Activated CD4-positive, CD25-positive, alpha-beta regulatory T cell (primary cell): Measurements from ENCODE around the gene CRELD2.
A peak's percentile ranks its signal among the peaks of the same experiment; 100 is the strongest.

Experiments used
- DNase-seq, 4 experiments: peaks; one replicate each; lab custom pipeline; 2025; lab: John Stamatoyannopoulos, UW

Gene CRELD2

DNA sequence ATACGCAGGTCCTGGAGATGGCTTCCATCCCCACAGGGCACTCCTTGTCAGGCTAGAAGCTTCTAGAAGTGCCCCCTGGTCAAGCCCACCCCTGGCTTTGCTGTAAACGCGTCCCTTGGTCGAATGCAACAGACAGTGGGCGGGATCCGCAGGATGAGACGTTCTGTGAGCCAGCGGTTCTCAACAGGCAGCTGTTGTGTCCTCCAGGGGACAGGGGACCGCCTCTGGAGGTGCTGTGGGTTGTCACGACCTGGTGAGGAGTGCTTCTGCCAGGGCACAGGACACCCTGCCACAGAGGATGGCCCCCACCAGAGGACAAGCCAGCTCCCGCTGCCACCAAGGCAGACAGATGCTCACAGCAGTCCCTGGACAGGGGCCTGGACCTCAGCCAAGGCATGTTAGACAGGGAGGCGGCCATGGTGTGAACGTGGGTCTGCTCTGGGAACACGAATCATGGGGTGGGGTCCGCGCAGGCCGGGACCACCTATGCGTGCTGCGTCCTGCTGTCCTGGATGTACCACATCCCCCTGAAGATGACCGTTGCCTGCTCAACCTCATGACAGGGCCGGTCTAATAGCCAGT is 11.7 kb downstream of the CRELD2 start:
- DNase-seq, result no peak

DNA sequence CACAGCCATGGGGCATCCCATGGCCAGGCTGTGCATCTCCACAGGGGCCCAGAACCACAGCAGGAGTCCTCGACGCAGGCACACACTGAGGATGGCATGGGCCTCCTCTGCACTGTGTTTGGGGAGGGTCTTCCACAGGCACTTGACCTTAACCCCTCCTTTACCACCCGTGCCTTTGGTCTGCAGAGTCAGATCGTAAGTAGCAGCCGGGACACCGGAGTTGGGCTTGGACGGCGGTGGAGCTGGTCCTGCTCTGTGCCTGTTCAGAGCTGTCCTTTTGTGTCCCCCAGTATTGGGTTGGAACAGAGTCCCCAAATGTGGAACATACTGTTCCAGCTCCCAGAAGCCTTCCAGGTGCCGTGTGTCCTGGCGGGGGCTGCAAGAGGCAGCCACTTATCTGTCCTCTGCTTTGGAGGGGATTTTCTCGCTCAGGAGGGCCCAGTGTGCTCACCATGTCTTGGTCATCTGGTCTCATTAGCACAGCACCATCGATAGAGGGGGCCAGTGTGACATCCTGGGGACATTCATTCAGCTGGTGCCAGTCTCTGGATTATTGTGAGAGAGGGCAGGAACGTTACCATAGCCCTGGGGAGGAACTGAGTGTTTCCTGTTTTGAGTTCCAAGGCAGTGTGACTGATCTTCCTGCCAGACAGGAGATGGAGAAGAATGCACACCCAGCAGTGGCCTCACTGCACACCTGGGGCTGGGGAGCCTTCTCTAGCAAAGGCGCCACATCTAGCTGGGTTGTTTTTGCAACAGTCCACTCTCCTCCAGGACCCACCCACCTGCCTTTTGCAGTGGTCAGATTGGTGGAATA is 12.4 kb downstream of the CRELD2 start:
- no peak for DNase-seq

DNA sequence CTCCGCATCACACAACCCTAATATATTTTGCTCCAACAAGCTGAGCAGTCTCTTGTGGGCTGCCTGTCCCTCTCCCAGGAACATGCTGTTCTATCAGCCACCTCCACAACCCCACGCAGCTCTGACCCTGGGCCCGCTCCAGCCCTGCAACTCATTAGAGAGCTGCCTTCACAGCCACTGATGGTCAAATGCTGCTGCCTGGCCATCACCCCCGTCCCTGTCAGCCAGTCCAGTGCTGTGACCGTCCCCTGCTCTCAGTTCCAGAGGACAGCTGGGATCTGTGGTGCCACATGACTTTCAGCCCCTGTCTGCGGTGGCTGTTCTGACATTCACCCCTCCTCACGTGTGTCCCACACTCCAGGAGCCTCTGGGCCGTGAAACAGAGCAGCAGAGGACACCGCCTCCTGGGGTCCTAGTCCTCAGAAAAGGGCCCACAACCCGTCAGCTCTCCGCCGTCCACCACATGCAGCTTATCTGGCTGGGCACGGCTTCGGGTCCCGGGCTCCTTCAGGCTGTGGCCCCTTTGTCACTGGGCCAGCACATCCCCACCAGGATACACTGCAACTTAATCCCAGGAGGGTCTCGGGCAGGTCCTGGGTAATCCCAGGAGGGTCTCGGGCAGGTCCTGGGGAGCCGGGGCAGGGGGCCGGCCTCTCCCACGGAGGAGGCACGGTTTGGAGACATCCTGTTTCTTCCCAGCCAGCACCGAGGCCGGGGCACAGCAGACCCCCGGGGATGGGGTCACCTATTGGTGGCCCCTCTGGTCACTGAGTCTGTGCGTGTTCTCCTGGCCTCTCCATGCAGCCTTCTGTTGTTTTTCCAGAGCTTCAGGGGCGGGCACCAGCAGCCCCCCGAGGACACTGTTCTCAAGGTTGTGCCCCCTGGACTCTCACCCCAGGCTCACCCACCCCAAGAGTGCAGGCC is 15.1 kb downstream of the CRELD2 start:
- no peak for DNase-seq

DNA sequence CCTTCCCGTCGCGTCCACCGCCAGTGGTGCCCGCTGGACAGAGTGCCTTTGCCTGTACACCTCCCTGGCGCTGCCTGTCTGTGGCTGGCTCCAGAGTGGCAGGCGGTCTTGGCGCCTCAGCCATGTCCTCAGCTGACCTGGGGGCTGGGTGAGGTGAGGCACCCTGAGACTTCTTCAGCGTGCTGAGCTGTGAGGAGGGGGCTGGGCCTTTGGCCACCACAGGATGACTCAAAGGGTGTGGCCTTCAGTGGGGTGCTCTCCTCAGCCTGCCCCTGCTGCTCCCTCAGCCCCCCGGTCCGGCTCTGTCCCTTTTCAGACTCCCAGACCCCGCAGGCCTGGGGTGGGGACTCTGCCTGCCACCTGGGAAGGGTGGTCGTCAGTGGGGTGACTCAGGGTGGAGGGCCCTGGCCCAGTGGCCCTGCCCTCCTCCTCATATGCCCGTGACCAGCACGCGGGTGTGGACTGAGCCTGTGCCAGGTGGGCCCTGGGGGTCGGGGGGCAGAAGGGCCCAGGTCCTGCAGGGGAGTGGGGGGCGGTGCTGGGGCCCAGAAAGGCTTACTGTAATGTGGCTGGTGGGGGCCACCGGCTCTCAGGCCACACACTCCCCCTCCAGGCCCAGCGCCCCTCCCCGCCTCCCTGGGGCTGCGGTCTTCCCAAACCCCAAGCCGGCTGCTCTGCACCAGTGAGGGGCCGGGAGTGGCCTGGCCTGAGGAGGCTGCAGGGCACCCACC is 15.9 kb downstream of the CRELD2 start:
- no peak for DNase-seq

DNA sequence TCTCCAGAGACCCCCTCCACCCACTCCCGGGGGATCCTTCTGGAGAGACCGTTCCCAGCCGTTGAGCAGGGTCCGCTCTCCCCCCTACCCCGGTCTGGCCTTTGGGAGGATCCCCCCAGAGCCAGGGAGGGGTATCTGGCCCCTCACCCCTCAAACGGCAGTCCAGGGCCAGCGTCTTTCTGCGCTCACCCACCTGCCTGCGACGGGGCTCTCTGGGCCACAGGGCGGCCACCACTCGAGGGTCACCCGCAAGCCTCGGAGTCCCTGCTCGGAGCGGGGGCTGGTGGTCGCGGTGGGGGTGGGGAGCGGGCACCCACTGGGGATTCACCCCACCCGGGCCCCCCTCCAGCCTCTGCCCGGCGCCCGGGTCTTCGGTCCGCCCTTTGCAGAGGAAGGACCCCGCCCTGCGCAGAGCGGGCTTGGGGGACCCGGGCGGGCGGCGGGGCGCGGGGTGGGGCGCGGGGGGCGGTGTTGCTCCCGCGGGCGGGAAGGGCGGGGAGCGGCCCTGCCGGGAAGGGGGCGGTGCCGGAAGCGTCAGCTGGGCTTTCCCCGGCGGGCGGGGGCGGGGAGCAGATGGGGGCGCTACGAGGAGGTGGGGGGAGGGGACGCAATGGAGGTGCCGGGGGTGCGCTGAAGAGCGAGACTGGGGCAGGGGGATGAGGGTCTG is 16.6 kb downstream of the CRELD2 start:
- peak; percentile 57 to 93 (median 82) for DNase-seq

DNA sequence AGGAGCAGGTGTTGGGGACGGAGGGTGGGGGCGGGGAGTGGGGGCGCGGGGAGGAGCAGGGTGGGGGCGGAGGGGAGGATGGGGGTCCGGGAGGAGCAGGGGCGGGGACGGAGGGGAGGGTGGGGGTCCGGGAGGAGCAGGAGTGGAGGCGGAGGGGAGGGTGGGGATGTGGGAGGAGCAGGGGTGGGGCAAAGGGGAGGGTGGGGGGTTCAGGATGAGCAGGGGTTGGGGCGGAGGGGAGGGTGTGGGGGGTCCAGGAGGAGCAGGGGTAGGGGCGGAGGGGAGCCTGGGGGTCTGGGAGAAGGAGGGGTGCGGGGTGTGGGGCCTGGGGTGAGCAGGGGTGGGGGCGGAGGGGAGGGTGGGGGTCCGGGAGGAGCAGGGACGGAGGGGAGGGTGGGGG is 17.1 kb downstream of the CRELD2 start:
- DNase-seq, result peak in 2 of 4 experiments; percentile 46 to 55

DNA sequence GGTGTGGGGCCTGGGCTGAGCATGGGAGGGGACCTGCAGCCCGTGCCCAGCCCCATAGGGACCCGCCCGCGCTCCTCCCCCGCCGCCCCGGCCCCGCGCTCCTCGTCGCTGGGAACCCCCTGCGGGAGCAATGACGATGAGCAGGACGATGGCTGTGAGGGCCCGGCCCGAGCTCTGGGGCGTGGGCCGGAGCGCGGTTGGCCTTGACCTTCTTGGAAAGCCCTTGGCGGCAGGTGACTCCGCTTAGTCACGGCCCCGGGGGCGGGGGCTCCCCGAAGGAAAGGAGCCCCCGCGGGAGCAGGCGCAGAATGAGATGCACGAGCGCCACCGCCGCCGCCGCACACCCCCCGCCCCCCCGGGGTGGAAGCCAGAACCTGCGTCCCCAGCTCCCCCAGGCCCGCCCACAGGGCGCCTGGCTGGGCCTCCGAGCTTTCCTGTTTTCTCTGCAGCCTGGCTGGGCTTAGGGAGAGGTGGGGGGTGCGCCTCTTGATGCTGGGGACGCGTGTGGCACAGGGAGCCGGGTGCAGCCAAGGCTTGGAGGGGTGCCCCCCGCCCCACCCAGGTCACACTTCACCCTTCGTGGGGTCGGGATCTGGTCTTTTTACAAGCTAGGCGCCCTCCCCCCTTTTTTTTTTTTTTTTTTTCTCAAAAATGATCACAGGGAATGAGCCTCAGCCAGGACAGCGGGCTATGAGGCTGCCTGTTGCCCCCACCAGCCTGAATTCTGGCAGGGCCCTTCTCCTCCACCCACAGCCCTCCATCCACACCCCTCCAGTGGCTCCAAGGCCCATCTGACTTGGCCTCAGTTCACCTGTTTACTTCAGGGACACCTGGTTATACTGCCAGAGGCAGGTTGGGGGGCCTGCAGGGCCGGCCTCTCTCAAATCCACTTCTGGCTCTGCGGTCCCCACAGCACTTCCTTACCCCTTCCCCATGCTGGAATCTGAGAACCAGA is 17.9 kb downstream of the CRELD2 start:
- DNase-seq, result peak; percentile 85 to 90 (median 89)

DNA sequence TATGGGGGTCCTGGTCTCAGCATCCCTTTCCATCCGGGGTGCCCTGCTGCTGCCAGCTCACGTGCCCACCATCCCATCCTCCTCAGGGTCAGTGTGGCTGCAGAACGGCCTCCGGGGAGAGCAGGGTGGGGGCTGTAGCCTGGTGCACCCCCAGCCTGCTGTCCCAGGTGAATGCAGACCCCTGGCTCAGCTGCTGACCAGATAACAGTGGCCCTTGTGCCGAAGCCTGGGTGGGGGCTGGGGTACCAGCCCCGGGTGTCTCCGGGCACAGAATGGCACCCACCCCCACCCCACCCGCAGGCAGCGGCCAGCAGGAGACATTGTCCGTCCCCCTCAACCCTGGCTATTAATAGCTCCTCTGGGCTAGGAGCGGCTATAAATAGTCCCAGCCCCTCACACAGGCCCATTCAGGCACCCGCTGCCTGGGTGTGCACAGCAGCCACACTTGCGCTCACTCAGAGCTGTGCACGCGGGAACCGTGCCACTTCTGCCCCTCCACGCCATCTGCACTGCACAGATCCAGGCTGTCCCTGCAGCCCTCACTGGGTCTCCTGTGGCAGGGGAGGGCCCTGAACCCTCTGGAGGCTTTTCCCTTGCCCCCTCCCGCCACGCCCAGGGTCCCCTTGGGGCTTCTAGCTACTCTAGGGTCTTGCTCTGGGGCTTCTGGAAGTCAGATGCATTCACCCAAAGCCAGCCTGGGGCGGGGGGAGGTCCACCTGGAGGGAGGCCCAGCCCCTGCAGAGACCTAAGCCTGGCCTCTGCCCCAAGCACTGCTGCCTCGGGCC is 18.7 kb downstream of the CRELD2 start:
- DNase-seq, result no peak

DNA sequence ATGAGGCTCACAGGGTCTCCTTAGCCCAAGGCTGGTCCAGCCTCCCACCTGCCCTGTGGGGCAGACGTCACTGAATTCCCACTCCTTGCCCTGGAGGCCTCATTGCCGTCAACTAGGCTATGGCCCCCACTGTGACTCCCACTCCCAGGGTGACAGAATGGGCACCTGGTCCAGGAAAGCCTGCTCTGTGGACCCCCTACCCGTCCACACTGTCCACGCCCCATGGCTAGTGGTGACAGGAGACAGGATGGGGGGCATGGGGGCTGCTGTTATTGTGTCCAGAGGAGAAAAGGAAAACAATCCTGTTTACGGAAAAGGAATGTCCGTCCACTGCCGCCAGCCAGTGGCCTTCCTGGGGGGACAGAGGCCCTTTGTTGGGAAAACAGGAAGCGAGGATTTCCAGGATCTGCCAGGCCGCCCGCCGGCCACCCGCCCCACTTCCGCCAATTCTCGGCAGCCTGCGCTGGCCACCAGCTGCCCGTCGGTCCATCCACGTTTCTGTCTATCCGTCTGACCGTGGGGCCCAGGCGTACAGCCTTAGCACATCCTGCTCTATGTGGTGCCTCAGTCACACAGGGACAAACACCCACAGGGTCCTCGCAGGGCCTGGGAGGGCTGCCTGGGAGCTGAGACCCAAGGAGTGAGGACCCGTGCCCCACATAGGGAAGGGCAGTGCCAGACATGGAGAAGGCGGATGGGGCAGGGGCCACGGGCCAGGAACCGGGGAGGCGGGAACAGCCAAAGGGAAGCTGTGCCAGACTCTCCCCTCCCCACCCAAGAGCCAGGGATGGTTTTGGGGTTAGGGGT is 19.5 kb downstream of the CRELD2 start:
- no peak for DNase-seq

DNA sequence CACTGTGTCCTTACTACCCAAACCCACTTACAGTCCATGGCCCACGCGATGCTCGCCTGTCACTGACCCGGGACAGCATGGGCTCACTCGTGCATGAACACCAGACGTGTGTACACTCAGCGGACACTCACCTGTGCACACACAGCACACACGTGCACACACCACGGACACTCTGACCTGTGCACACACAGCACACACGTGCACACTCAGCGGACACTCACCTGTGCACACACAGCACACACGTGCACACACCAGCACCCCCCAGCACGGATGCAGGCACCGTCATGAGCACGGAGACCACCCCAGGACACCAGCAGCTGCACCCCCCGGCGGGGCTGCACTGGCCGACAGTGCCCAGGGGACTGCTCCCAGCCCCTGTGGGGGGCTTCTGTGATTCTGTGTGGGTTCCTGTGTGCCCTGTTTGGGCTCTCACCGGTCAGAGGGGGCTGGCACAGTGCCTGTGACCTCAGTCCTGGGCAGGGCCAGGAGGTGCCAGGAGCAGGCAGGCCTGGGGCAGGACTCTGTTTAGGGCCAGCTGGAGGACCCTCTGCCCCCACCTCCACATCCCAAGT is 20.2 kb downstream of the CRELD2 start:
- DNase-seq, result no peak

DNA sequence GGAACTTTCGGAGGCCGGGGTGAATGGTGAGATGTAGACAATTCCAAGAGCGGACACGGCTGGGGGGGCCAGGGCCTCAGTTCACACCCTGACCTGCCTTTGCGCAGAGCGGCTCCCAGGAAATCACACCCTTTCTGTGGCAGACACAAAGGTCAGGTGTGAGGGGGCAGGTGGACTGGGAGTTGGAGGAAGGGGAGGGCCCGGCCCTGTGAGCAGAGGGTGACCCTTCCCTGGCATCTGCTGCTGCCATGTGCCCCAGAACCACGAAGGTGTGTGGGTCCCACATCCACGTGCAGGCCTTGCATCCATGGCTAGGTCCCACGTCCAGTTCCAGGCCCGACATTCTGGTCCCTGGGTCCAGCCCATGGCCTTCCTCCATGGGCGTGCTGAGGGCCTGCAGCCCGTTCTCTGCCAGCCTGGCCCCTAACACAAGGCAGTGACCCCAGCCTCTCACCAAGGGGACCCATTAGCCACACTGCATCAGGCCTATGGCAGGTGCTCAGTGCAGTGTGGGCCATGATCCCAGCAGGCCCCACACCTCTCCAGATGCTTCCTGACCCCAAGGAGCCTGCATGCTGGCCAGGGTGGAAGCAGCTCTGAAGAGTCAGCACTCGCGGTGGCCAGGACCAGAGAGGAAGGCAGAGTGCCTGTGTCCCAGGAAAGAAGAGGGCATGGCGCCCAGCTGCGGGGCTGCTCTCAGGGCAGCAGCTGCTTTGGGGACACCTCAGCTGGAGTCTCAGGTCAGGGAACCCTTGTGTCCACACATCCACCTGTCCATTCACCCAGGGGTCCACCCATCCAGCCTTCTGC is 23.3 kb downstream of the CRELD2 start:
- no peak for DNase-seq

DNA sequence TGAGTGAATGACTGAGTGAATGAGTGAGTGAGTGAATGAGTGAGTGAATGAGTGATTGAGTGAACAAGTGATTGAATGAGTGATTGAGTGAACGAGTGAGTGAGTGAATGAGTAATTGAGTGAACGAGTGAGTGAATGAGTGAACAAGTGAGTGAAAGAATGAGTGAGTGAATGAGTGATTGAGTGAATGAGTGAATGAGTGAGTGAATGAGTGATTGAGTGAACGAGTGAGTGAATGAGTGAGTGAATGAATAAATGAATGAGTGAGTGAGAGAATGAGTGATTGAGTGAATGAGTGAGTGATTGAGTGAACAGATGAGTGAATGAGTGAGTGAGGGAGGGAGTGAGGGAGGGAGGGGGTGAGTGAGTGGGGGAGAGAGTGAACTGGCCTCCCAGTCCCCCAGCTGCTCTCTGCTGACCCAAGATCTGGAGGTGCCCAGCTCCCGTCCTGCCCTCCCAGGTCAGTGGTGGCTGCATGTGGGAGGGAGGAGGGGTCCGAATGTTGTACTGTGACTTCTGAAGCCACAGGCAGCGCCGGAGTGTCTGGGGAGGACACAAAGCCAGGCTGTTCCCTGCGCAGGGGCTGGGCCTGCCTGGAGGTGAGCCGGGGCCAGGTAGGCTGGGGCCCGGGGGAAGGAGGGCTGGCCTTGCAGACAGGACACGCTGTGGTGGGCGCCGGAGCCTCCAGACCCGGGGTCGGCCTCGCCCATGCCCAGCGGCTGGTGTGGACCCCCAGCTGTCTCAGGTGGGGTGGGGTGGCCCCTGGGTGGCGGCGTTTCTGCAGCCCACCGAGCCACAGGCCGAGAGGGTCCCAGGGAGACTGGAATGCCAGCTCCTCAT is 24.4 kb downstream of the CRELD2 start:
- DNase-seq, result no peak

DNA sequence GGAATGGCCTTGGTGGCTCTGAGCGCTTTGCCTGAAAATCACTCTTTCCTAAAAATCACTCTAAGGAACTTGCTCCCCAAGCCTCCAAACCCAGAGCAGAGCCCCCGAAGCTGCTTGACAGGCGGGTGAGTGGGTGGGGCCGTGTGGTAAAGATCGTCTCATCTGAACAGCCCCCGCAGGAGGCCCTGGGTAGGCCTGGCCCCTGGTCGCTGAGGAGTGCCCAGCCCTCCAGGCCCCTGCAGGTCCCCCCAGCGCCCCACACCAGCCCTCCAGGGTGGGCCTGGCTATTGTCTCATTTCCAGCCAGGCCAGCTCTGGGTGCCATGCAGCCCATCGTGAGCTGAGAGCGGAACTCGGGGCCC is 25.0 kb downstream of the CRELD2 start:
- no peak for DNase-seq

DNA sequence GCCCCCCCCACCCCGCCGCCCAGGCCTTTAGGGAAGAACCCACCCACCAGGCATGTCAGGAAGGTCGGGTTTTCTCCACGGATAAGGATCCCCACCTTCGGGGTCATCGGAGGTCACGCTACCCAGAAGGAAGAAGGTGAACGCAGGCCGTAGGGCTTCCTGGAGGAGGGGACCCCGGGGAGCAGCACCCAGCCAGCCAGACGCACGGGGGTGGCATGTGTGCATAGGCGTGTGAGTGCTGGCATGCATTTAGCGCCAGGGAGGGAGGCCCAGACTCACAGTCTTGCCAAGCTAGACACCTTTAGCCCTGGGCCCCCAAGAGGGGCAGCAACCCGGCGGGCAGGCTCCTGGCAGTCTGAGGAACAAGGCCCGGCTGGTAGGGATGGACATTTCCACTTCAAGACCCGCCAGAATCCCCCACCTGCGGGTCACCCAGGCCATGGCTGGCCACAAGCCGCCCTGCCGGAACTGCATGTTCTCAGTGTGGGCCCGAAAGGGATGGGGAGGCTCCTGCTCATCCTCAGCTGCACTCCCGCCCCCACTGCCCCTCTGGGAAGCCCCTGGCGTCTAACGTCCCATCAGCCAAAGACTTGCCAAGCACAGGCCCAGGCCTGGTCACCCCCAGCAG is 25.5 kb downstream of the CRELD2 start:
- DNase-seq, result no peak

DNA sequence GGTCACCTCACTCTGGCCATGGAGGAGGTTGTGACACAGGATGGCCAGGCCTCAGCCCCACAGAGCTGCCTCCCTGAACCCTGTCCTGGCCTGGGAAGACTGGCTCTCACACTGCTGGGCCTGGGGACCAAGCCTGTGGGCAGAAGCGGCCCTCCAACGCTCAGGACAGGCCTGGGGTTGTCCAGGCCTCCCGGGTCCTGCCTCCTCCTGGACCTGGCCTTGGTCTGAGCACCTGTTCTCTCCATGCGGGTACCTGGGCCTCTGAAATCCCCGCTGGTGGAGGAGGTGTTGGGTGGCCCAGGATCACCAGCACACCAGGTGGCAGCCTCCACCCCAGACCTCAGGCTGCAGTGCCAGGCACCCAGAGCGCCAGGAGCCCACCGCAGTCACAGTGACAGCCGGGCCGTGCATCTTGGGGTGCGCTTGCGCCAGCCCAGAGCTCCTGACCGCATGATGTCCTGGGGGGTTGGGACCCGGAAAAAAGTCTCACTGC is 26.0 kb downstream of the CRELD2 start:
- DNase-seq, result no peak
